ENCODE results near the gene LGR5. TPM values are rescaled to one million over a fixed set of nuclear protein-coding genes. Genes with fewer than 3 reads are reported as not detected.

LGR5 gene
- total RNA-seq, 1 donor from 2014 or later, result 0.32 TPM

DNA sequence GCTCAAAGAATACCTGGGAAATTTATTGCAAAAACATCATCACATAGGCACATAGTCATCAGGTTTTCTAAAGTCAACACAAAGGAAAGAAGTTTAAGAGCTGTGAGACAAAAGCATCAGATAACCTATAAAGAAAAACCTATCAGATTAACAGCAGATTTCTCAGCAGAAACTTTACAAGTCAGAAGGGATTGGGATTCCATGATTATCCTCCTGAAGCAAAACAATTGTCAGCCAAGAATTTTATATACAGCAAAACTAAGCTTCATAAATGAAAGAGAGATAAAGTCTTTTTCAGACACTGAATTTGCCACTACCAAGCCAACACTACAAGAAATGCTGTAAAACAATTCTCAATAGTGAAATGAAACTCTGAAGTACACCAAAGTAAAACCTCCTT is 28.8 kb upstream of the LGR5 start:
- Histone ChIP-seq H4K20me1 (ENCODE audit: insufficient read depth, low read length) (no peaks in the 10 kb centered on the region), H2AFZ (ENCODE audit: low read depth, low read length) (no peak overlapping the region), H3K9me3 (ENCODE audit: insufficient read depth, low read depth, low read length) (no peaks in the 10 kb centered on the region), H3K36me3 (ENCODE audit: insufficient read depth, low read length) (no peaks in the 10 kb centered on the region), H3K27ac (ENCODE audit: low read depth, low read length) (no peak overlapping the region), H3K4me1 (ENCODE audit: insufficient read depth, low read length) (no peaks in the 10 kb centered on the region), H3K4me2 (ENCODE audit: low read length) (no peak overlapping the region), H3K27me3 (ENCODE audit: insufficient read depth, low read length) (no peaks in the 10 kb centered on the region), H3K4me3 (ENCODE audit: insufficient read depth, low read depth, low read length) (no peak overlapping the region), H3K9ac (ENCODE audit: low read length) (no peak overlapping the region), H3K79me2 (ENCODE audit: insufficient read depth, low read length) (no peaks in the 10 kb centered on the region)
- H3K4me3 Mint-ChIP-seq (ENCODE audit: unreplicated experiment), result no peak overlapping the region
- H3K27ac Mint-ChIP-seq (ENCODE audit: unreplicated experiment), result no peak overlapping the region
- DNase-seq (ENCODE audit: low read depth) (no peak), FAIRE-seq (no peak)
- TF ChIP-seq EZH2 (IDR thresholded peaks at IDR 0.05; ENCODE audit: insufficient read depth, low read length) (no peak), CTCF (IDR thresholded peaks at IDR 0.05; ENCODE audit: insufficient read depth, low read depth, low read length) (no peak)
- no peaks in the 10 kb centered on the region for H3K4me1 Mint-ChIP-seq (ENCODE audit: low read depth, unreplicated experiment)
- H3K9me3 Mint-ChIP-seq (ENCODE audit: unreplicated experiment), result peaks cover 16% of the 10 kb centered on the region
- no peaks in the 10 kb centered on the region for H3K27me3 Mint-ChIP-seq (ENCODE audit: low read depth, unreplicated experiment)
- H3K36me3 Mint-ChIP-seq (ENCODE audit: low read depth, unreplicated experiment), result no peaks in the 10 kb centered on the region

GRCh38 chr12:71411635-71412034 is 28.0 kb upstream of the LGR5 start:
- H3K4me2 ChIP-seq (ENCODE audit: low read length), result no peak overlapping the region
- H3K27ac ChIP-seq (ENCODE audit: low read depth, low read length), result no peak overlapping the region
- no peak overlapping the region for H3K9ac ChIP-seq (ENCODE audit: low read length)
- Mint-ChIP-seq H3K4me3 (ENCODE audit: unreplicated experiment) (no peak overlapping the region), H3K27ac (ENCODE audit: unreplicated experiment) (no peak overlapping the region), H3K27me3 (ENCODE audit: low read depth, unreplicated experiment) (no peaks in the 10 kb centered on the region), H3K4me1 (ENCODE audit: low read depth, unreplicated experiment) (no peaks in the 10 kb centered on the region), H3K9me3 (ENCODE audit: unreplicated experiment) (peaks cover 16% of the 10 kb centered on the region), H3K36me3 (ENCODE audit: low read depth, unreplicated experiment) (no peaks in the 10 kb centered on the region)
- no peaks in the 10 kb centered on the region for H3K36me3 ChIP-seq (ENCODE audit: insufficient read depth, low read length)
- no peaks in the 10 kb centered on the region for H3K9me3 ChIP-seq (ENCODE audit: insufficient read depth, low read depth, low read length)
- no peaks in the 10 kb centered on the region for H3K27me3 ChIP-seq (ENCODE audit: insufficient read depth, low read length)
- no peak overlapping the region for H3K4me3 ChIP-seq (ENCODE audit: insufficient read depth, low read depth, low read length)
- TF ChIP-seq CTCF (IDR thresholded peaks at IDR 0.05; ENCODE audit: insufficient read depth, low read depth, low read length), result no peak
- no peak for TF ChIP-seq EZH2 (IDR thresholded peaks at IDR 0.05; ENCODE audit: insufficient read depth, low read length)
- FAIRE-seq, result no peak
- no peak overlapping the region for H2AFZ ChIP-seq (ENCODE audit: low read depth, low read length)
- H3K4me1 ChIP-seq (ENCODE audit: insufficient read depth, low read length), result no peaks in the 10 kb centered on the region
- DNase-seq (ENCODE audit: low read depth), result no peak
- no peaks in the 10 kb centered on the region for H4K20me1 ChIP-seq (ENCODE audit: insufficient read depth, low read length)
- H3K79me2 ChIP-seq (ENCODE audit: insufficient read depth, low read length), result no peaks in the 10 kb centered on the region

DNA sequence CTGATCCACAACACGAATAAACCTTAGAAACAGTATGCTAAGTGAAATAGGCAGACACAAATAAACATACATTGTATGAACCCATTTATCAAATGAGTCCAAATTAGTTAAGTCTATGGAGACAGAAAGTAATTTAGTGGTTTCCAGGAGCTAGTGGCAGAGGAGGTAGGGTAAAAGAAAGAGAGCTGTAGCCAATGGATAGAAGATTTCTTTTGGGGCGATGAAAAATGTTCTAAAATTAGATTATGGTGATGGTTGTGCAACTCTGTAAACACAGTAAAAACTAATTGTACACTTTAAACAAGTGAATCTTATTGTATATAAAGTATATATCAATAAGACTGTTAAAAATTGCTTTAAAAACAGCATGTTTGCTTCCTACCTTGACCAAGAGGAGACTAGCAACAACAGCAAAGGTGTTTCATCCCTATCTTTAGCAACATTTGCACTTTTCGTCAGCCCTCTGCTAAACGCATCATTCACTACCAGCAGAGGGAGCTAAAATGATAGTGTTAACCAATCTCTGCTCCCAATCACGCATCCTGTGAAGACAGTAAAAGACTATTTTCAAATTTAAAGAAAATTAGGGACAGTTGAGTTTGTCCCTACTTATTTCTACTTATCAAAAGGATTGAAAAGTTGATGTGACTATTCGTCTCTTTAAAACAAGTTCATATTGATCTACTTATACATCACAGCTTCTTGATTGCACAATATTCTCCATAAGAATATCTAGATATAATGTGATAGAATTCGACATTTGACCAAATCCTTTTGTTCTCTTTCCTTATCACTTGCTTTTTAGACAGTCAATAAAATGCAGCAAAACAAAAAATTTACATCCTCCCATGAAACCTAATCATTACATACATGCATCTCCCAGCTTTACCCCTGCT is 24.0 kb upstream of the LGR5 start:
- Mint-ChIP-seq H3K4me1 (ENCODE audit: low read depth, unreplicated experiment) (no peaks in the 10 kb centered on the region), H3K27me3 (ENCODE audit: low read depth, unreplicated experiment) (peaks cover 2% of the 10 kb centered on the region), H3K4me3 (ENCODE audit: unreplicated experiment) (no peak overlapping the region), H3K36me3 (ENCODE audit: low read depth, unreplicated experiment) (no peaks in the 10 kb centered on the region), H3K9me3 (ENCODE audit: unreplicated experiment) (peaks cover 13% of the 10 kb centered on the region), H3K27ac (ENCODE audit: unreplicated experiment) (no peak overlapping the region)
- H3K4me1 ChIP-seq (ENCODE audit: insufficient read depth, low read length), result no peaks in the 10 kb centered on the region
- no peaks in the 10 kb centered on the region for H3K27me3 ChIP-seq (ENCODE audit: insufficient read depth, low read length)
- FAIRE-seq (peak; percentile 60), DNase-seq (ENCODE audit: low read depth) (peak; percentile 25)
- no peaks in the 10 kb centered on the region for H3K79me2 ChIP-seq (ENCODE audit: insufficient read depth, low read length)
- H3K9ac ChIP-seq (ENCODE audit: low read length), result no peak overlapping the region
- H3K4me3 ChIP-seq (ENCODE audit: insufficient read depth, low read depth, low read length), result no peak overlapping the region
- H3K36me3 ChIP-seq (ENCODE audit: insufficient read depth, low read length), result no peaks in the 10 kb centered on the region
- no peak overlapping the region for H2AFZ ChIP-seq (ENCODE audit: low read depth, low read length)
- H3K4me2 ChIP-seq (ENCODE audit: low read length), result no peak overlapping the region
- TF ChIP-seq CTCF (IDR thresholded peaks at IDR 0.05; ENCODE audit: insufficient read depth, low read depth, low read length) (peak; percentile 82), EZH2 (IDR thresholded peaks at IDR 0.05; ENCODE audit: insufficient read depth, low read length) (no peak)
- H3K9me3 ChIP-seq (ENCODE audit: insufficient read depth, low read depth, low read length), result peaks cover 2% of the 10 kb centered on the region
- no peaks in the 10 kb centered on the region for H4K20me1 ChIP-seq (ENCODE audit: insufficient read depth, low read length)
- no peak overlapping the region for H3K27ac ChIP-seq (ENCODE audit: low read depth, low read length)
